CD4-positive, alpha-beta T cell treated with Interleukin-15 for 1 hour (primary cell): ENCODE data around the gene TRIM9.

Experiments
- DNase-seq: peaks from one replicate; pipeline ENCODE4 v3.0.0-alpha.2; 2020

The TRIM9 gene

GRCh38 chr14:51044961-51045360, 49.9 kb downstream of the TRIM9 start:
- DNase-seq: no peak

- no peak for DNase-seq
Observed at GRCh38 chr14:51041883-51042282, 53.0 kb downstream of the TRIM9 start.

GRCh38 chr14:51041108-51041531, 53.8 kb downstream of the TRIM9 start:
- no peak for DNase-seq

DNA sequence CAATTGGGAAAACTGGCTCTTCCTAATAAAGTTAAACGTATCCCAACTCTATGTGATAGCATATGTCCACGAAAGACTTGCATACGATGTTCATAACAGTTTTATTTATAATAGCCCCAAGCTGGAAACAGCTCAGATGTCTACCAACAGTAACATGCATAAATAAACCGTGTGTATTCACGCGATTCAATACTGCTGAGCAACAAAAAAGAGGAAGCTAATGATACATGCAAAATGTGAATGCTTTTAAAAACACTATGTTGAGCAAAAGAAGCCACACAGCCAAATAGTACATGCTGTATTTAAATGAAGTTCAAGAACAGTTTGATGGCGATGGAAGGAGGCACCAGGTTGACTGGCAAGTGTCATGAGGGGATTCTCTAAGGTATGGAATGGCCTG, 55.7 kb downstream of the TRIM9 start:
- DNase-seq: no peak

GRCh38 chr14:51035611-51036192, 59.2 kb downstream of the TRIM9 start:
- DNase-seq: no peak

DNA sequence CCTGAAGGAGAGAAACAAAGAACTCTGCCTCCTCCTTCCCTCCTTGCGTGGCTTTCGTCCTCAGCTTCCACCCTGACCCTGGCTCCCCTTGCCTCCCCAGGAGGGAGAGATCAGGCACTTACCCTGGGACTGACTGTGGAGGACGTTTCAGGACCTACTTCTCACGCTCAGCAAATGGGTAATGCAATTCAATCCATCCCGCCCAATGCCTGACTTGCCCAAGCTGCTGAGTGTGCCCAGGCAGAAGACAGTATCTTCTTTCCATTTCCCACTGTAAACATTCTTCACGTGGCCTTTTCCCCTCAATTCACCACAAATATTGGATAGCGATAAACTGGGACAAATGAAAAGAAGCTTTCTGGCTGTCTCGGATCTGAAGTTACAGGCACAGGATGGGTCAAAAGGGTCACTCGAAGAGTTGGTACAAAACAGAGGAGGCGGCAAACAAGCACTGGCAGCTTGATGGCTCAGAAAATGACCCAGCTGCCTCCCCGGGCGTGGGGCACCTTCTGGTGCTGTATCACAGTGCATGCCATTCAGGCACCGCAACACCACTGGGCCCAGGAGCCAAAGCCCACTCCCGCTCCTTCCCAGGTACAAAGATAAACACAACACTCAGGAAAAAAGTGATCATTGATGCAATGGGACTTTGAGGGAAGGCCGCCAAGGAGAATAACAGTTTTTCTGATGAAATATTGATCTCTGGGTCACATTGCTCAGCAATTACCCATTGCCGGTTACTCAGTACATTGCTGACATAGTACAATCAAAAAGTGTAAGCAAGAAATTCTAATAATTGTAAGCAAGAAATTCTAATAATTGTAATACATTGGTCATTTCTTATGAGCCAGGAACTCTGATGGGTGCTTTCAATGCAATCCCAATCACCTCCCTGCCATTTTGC, 65.8 kb downstream of the TRIM9 start:
- no peak for DNase-seq

GRCh38 chr14:51028361-51028760, 66.5 kb downstream of the TRIM9 start:
- DNase-seq: no peak

DNA sequence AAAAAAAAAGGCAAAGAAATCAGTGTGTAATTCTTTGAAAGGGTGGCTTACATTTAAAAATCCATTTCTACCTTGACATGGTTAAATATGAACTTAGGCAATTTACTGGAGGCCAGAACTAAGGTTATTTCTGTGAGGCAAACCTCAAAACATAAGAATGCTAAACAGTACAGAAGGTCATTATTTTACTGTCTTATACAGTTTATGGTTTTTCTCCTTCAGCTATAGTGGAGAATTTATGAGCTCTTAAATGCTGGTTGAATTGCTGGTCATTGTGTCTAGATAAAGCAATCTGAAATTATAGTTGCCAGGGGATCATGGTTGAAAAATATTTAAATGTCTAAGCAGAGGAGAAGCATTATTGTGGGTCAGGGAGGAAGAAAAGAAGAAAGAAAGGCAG, 70.5 kb downstream of the TRIM9 start:
- no peak for DNase-seq

DNA sequence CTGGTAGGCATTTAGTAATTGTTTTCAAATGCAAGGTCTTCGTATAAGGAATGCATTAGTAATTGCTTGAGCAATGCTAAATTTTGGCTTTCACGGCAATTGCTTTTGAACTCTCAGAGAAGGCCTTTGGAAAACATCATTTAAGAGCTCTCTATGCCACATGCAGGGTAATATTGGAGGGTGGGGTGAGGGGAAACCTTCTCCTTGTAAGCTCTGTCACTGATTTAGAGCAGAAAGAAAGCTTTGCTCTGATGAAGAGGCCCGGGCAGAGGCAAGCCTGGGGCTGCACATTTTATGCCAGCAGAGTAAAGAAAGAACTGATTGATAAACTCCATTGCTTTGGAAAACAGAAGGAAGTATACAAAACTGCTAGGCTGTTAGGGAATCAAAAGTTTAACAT, 70.9 kb downstream of the TRIM9 start:
- no peak for DNase-seq

DNA sequence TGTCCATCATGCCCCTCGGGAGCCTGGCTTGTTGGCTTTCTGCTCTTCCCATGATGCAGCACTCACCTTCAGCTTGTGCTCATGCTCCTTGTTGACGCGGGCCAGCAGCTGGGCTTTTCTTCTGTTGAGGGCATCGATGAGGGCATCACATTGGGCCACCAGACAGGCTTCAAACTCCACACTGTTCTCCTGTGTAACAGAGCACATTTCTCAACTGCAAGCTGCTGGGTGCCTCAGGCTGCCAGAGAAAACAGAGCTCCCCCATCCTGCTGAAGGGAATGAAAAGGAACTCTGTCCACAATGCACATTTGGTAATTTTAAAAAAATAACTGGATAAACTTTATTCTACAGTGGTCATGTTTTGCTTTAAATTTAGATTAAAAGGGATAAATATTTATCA, 72.1 kb downstream of the TRIM9 start:
- DNase-seq: no peak

- DNase-seq: no peak
Observed at GRCh38 chr14:51020024-51020710, 74.7 kb downstream of the TRIM9 start.

GRCh38 chr14:51019089-51019488, 75.8 kb downstream of the TRIM9 start:
- DNase-seq: no peak

- DNase-seq: no peak
Observed at GRCh38 chr14:51018521-51018920, 76.4 kb downstream of the TRIM9 start.

DNA sequence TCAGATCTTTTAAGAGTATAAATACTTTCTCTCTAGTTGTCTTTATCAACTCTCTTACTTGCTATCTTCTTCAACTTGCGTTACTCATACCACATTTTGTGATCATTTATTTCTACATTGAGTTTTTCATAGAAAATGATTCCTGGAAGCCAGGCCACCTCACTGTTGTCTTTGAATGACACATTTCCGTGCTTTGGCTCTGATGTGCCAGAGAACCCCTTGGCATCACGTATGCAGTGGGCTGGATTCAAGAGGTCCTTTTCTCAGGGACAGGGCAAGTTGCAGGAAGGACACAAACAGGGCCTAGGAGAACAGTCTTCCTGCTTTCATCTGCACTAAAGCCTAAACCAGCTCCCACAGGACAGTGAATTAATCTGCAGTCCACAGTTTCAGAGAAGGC, 80.3 kb downstream of the TRIM9 start:
- no peak for DNase-seq

- DNase-seq: no peak
Observed at GRCh38 chr14:51014086-51014485, 80.8 kb downstream of the TRIM9 start.

- no peak for DNase-seq
Observed at GRCh38 chr14:51012055-51012454, 82.8 kb downstream of the TRIM9 start.

GRCh38 chr14:51008446-51008845, 86.5 kb downstream of the TRIM9 start:
- DNase-seq: no peak

GRCh38 chr14:51006781-51007211, 88.1 kb downstream of the TRIM9 start:
- no peak for DNase-seq

GRCh38 chr14:51006324-51006723, 88.6 kb downstream of the TRIM9 start:
- DNase-seq: no peak

DNA sequence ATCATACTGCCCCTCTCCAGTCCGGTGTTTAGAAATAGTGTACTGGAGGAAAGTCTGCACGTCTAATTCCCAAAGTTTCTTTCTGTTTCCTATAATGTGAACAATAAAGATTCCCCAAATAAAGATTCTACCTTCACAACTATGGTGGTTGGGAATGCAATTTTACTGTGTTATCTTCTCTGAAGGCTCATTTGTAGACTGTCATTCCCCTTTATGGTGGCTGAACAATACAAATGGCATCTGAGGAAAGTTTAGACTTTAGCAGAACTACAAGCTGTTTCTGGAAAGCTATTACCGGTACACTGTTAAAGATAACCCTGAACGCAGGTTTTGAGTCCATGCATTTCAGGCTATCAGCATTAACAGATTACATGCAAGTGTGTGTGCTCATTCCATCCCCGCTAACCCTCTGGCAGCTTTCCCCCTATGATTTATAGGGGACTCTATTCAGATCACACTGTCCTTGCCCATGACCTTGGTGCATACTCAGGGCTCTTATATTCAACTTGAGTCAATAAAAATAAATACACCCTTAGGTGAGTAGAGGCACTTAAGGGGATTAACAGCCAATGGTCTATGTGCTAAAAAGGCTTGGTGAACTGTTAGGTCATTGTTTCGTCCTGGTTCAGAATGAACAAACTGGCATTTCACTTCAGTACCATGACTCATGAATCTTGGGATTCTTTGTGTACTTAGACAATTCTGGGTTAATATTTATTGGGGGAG, 89.9 kb downstream of the TRIM9 start:
- no peak for DNase-seq

- DNase-seq: no peak
Observed at GRCh38 chr14:51004352-51004800, 90.5 kb downstream of the TRIM9 start.

DNA sequence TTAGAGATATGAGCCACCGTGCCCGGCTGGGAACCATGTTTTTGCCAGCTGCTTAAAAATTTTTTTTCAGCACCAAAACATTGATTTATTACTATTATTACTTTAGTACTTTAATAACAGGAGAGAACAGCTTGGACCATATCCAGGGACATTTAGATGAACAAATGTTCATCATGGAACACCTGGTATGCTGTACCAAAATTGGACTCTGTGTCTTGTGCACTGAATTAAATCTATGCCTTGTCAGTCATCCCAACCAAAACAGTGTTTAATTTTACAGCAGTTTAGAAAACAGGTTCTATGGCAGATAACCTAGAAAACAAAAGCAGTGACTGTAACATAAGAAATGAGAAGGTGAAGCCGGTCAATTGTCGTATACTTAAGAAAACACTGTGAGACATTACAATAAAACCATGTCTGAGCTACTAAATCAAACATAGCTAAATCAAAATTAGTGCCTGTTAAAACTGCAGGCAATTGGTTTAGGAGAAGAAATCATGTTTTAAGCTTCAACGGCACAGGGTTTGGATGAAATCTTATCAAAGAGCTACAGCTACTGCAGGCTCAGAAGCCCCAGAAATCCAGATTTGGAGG, 92.4 kb downstream of the TRIM9 start:
- DNase-seq: no peak

GRCh38 chr14:51000566-51000965, 94.3 kb downstream of the TRIM9 start:
- DNase-seq: no peak
